HepG2 (cell line): ENCODE results near the gene NOS1AP.

ENCODE experiments used
- ETV6 ChIP-seq: sonication (generic); formaldehyde crosslinking; conservative IDR thresholded peaks from 2 replicates; pipeline ENCODE4 v1.4.0; 2020; ENCODE audit warnings: missing genetic modification reagents
- EZH2 ChIP-seq: conservative IDR thresholded peaks from 2 replicates; pipeline ENCODE4 v1.6.1; 2012; ENCODE audit warnings: mild to moderate bottlenecking, low read depth, low read length, moderate library complexity
- GLI4 ChIP-seq: sonication (generic); formaldehyde crosslinking; IDR thresholded peaks from 2 replicates; pipeline ENCODE4 v1.5.1; 2020; ENCODE audit warnings: missing genetic modification reagents, mild to moderate bottlenecking, moderate library complexity, borderline replicate concordance
- IRX3 ChIP-seq: sonication (generic); formaldehyde crosslinking; IDR thresholded peaks from 2 replicates; pipeline ENCODE4 v1.8.1; 2023; ENCODE audit warnings: mild to moderate bottlenecking, low read depth, missing genetic modification reagents, borderline replicate concordance
- POLR2A ChIP-seq, 2 experiments: IDR thresholded peaks; 2 replicates each; pipeline ENCODE4 v1.6.1; 2011; ENCODE audit warnings: low read depth in 2 of 2, low read length in 2 of 2, mild to moderate bottlenecking in 1 of 2, moderate library complexity in 1 of 2; ENCODE audit not compliant: insufficient read depth in 1 of 2
- SIN3A ChIP-seq: IDR thresholded peaks from 2 replicates; pipeline ENCODE4 v1.6.1; 2011; ENCODE audit warnings: low read depth, mild to moderate bottlenecking, control low read depth, low read length, borderline replicate concordance
- TF ChIP-seq, protein P1 (sequence below): sonication (generic); formaldehyde crosslinking; IDR thresholded peaks from 2 replicates; pipeline ENCODE4 v1.4.0; 2020; ENCODE audit warnings: missing genetic modification reagents
- TF ChIP-seq, protein P2 (sequence below): sonication (generic); formaldehyde crosslinking; IDR thresholded peaks from 2 replicates; pipeline ENCODE4 v1.4.0; 2020; ENCODE audit warnings: mild to moderate bottlenecking, missing genetic modification reagents
- TF ChIP-seq, protein P3 (sequence below): sonication (generic); formaldehyde crosslinking; IDR thresholded peaks from 2 replicates; pipeline ENCODE4 v1.5.0; 2020; ENCODE audit warnings: mild to moderate bottlenecking, missing genetic modification reagents, moderate library complexity

DNA sequence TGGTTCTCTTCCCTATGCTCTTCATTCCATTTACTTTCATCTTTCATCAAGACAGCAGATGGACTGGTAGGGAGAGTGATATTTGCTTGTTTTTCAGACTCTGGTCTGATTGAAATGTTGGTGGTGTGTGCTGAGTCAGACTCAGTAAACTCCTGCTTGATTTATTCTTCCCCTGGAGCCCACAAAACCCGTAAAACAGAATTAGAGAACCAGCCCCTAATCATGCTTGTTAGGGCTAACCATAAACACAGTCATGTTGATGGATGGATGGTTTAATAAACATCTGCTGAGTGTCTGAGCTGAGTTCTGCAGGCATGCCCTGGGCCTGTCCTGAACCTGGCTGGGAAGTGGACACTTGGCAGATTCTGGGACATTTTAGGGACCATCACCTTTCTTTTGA lies 24.8 kb downstream of the NOS1AP start:
- TF ChIP-seq GLI4 (CRISPR knock-in tag) (no peak), IRX3 (CRISPR knock-in tag) (no peak), POLR2A (IDR thresholded peaks at IDR 0.05; ENCODE audit: insufficient read depth in 1 of 2, low read depth in 2 of 2, low read length in 2 of 2) (no peak), EZH2 (no peak), ETV6 (CRISPR knock-in tag) (no peak), SIN3A (no peak)
- TF ChIP-seq, protein P1, sequence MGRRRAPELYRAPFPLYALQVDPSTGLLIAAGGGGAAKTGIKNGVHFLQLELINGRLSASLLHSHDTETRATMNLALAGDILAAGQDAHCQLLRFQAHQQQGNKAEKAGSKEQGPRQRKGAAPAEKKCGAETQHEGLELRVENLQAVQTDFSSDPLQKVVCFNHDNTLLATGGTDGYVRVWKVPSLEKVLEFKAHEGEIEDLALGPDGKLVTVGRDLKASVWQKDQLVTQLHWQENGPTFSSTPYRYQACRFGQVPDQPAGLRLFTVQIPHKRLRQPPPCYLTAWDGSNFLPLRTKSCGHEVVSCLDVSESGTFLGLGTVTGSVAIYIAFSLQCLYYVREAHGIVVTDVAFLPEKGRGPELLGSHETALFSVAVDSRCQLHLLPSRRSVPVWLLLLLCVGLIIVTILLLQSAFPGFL = no peak
- TF ChIP-seq, protein P2, sequence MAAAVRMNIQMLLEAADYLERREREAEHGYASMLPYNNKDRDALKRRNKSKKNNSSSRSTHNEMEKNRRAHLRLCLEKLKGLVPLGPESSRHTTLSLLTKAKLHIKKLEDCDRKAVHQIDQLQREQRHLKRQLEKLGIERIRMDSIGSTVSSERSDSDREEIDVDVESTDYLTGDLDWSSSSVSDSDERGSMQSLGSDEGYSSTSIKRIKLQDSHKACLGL = no peak
- TF ChIP-seq, protein P3, sequence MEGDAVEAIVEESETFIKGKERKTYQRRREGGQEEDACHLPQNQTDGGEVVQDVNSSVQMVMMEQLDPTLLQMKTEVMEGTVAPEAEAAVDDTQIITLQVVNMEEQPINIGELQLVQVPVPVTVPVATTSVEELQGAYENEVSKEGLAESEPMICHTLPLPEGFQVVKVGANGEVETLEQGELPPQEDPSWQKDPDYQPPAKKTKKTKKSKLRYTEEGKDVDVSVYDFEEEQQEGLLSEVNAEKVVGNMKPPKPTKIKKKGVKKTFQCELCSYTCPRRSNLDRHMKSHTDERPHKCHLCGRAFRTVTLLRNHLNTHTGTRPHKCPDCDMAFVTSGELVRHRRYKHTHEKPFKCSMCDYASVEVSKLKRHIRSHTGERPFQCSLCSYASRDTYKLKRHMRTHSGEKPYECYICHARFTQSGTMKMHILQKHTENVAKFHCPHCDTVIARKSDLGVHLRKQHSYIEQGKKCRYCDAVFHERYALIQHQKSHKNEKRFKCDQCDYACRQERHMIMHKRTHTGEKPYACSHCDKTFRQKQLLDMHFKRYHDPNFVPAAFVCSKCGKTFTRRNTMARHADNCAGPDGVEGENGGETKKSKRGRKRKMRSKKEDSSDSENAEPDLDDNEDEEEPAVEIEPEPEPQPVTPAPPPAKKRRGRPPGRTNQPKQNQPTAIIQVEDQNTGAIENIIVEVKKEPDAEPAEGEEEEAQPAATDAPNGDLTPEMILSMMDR (CRISPR knock-in tag) = no peak
